Activated T-helper 1 cell treated with Interleukin-2 at 50 U/mL for 16 hours (primary cell): ENCODE data around the gene AQP9.

Experiments
- DNase-seq: peaks from one replicate; pipeline ENCODE4 v3.0.0-alpha.2; 2020; ENCODE audit warnings: low read depth

AQP9 gene

DNA sequence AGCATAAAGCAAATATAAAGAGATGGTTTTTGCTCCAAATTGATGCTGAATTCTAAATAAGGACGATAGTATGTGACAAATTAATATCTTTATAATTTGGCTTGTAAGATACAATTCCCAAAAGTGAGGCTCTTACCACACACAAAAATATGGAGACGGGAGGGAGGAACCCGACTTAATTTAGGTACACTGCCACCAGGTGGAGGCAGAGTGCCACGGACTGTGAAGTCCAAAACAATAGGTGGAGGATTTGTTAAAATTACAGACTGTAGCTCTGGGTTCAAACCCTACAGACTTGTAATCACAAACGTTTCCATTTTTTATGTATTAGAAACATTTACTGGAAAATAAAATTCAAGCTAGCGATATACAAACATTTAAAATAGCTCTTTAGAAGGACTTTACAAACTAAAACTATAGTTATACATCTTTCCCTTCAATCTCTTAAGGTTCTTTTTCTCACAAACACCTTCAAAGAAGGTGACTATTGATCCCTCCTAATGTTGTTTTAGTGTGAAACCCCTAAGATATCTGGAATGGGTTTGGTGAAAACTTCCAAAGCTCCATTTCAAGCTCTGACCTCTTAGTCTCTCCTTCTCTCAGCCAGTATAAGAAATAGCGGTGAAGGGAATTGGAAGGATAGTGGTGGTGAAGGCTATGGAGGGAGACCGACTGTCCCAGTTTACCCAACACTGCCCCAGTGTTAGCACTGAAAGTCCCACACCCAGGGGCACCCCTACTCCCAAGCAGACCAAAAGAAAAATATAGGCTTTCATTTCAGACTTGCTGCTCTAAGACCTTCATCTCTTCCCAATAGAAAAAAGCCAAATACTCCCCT is 89.7 kb downstream of the AQP9 start:
- peak; percentile 27 for DNase-seq

DNA sequence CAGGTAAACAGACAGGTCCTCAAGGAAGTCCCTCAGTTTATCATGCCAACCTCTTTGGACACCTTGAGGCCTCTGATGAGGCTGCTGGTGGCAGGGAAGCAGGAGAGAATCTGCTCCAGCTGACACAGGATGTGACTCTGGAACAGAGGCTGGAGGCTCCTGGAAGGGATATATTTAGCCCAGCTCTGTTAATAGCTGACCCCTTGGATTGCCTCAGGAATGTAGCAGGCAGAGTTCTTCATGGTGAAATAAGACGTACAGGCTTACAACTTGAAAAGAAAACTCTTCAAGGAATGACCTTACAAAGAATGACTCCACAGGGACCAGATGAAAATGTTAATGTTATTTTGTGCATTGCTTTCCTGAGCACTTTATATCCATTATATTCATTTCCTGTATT is 90.5 kb downstream of the AQP9 start:
- no peak for DNase-seq

GRCh38 chr15:58229297-58229768 is 91.2 kb downstream of the AQP9 start:
- DNase-seq: no peak

DNA sequence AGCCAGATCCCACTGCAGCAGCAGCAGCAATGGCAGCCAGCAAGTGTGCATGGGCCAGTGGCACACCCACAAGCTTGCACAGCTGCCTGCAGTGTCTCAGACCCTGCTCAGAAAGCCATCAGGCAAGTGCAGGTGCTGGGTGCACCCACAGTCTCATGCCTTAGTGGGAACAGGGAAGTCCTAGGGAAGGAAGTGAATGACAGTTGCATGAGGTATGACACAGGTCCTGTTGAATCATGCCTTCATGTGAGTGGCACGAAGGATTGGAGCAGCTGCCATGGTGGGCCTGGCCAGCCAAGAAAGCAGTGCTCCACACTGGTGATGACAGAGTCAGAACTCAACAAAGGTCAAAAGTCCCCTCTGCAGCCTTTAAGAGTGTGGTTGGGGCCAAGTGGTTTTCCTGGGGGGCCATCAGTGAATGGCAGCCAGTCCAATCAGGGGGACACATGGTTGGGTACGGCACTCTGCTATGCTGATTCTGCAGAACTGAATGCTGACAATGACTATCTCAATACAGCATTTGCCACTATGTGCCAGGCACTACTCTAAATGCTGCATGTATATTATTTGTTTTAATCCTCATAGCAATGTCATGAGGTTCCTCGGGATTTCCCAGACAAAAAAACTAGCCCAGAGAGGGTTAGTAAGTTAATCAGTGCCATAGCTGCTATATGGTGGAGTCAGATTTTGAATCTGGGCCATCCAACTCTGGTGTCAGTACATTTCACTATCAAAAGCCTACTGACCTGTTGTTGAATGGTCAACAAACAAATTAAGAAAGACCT is 94.3 kb downstream of the AQP9 start:
- no peak for DNase-seq

- DNase-seq: no peak
These were observed 95.2 kb downstream of the AQP9 start for GRCh38 chr15:58233341-58233740.
